Endothelial cell of umbilical vein (primary cell): Measurements from ENCODE around the gene TPM1.

Experiments
- CTCF ChIP-seq, 2 donors: IDR thresholded peaks; 1 replicate in 1 of 2; 2 replicates in 1 of 2; pipeline ENCODE4 v1.5.1; 2011; ENCODE audit warnings: low read length in 2 of 2, mild to moderate bottlenecking in 2 of 2, moderate library complexity in 2 of 2, control low read depth in 1 of 2, inconsistent platforms in 1 of 2, low read depth in 1 of 2; ENCODE audit not compliant: insufficient read depth in 1 of 2; ENCODE audit errors: extremely low read depth in 1 of 2
- EZH2 ChIP-seq: IDR thresholded peaks from 2 replicates; pipeline ENCODE4 v1.6.1; 2012; ENCODE audit warnings: borderline replicate concordance, low read depth, mild to moderate bottlenecking, moderate library complexity, low read length, inconsistent platforms; ENCODE audit not compliant: severe bottlenecking
- GATA2 ChIP-seq: IDR thresholded peaks from 2 replicates; pipeline ENCODE4 v1.7.0; 2011; ENCODE audit warnings: low read depth, mild to moderate bottlenecking, moderate library complexity, mixed read lengths, low read length; ENCODE audit not compliant: insufficient read length, insufficient read depth
- MAX ChIP-seq: IDR thresholded peaks from 2 replicates; pipeline ENCODE4 v1.6.1; 2011; ENCODE audit not compliant: insufficient read depth, insufficient read length
- MYC ChIP-seq: IDR thresholded peaks from one replicate; pipeline ENCODE4 v1.6.1; 2011; ENCODE audit warnings: mild to moderate bottlenecking, low read depth, low read length
- POLR2A ChIP-seq: IDR thresholded peaks from 2 replicates; pipeline ENCODE4 v1.6.1; 2012; ENCODE audit warnings: low read depth, mild to moderate bottlenecking, control low read depth, low read length
- POLR2AphosphoS5 ChIP-seq: IDR thresholded peaks from 2 replicates; pipeline ENCODE4 v1.6.1; 2012; ENCODE audit warnings: low read depth, mild to moderate bottlenecking, control low read depth, low read length, moderate library complexity; ENCODE audit not compliant: insufficient read depth

GRCh38 chr15:63000706-63001105 lies 41.8 kb upstream of the TPM1 start:
- TF ChIP-seq MYC = no peak
- TF ChIP-seq EZH2 = no peak
- no peak for TF ChIP-seq CTCF (IDR thresholded peaks at IDR 0.05; ENCODE audit: extremely low read depth in 1 of 2, insufficient read depth in 1 of 2, low read depth in 1 of 2, low read length in 2 of 2)
- TF ChIP-seq MAX = no peak
- TF ChIP-seq POLR2AphosphoS5 = no peak
- no peak for TF ChIP-seq POLR2A
- no peak for TF ChIP-seq GATA2
